VCaP (cell line): ENCODE results near the gene CDC25B.
A peak's percentile ranks its signal among the peaks of the same experiment; 100 is the strongest.

Source experiments
- H3K27ac ChIP-seq: fragments of 450-650 bp; 2 replicates; pipeline ENCODE4 v1.5.1; 2017
- CTCF ChIP-seq: fragments of 450-650 bp; conservative IDR thresholded peaks from 2 replicates; pipeline ENCODE4 v1.5.1; 2017; ENCODE audit warnings: mild to moderate bottlenecking, moderate library complexity

CDC25B gene

GRCh38 chr20:3783511-3784195, 12.5 kb upstream of the CDC25B start:
- peak overlapping the region; percentile 18 for H3K27ac ChIP-seq

GRCh38 chr20:3784216-3784853, 11.8 kb upstream of the CDC25B start:
- no peak for TF ChIP-seq CTCF
- no peak overlapping the region for H3K27ac ChIP-seq

More at GRCh38 chr20:3783511-3784195, 12.5 kb upstream of the CDC25B start:
- TF ChIP-seq CTCF = no peak

- TF ChIP-seq CTCF = no peak
- no peak overlapping the region for H3K27ac ChIP-seq
Observed at GRCh38 chr20:3784863-3785239, 11.3 kb upstream of the CDC25B start.

- peak overlapping the region; percentile 66 for H3K27ac ChIP-seq
- TF ChIP-seq CTCF = no peak
Observed at GRCh38 chr20:3785240-3786125, 10.6 kb upstream of the CDC25B start.

GRCh38 chr20:3786126-3786484, 10.0 kb upstream of the CDC25B start:
- peak overlapping the region; percentile 66 for H3K27ac ChIP-seq
- no peak for TF ChIP-seq CTCF

GRCh38 chr20:3786665-3787323, 9.3 kb upstream of the CDC25B start, which contains the start of gene CENPB:
TSS of gene CENPB (minus strand) at chr20:3786740. CDS start at chr20:3786483, 257 bp downstream.
- peak within 1 kb of the TSS; percentile 66 for H3K27ac ChIP-seq
- TF ChIP-seq CTCF = peak; percentile 97
